ENCODE measurements around the gene PRR18. TPM values are rescaled to one million over a fixed set of nuclear protein-coding genes. Genes with fewer than 3 reads are reported as not detected.
"Not testable (repeated sequence)": the region's sequence is repeated elsewhere in the genome, so short reads cannot be mapped to it uniquely, and the experiment has no call there.

The PRR18 gene
- total RNA-seq: not detected

DNA sequence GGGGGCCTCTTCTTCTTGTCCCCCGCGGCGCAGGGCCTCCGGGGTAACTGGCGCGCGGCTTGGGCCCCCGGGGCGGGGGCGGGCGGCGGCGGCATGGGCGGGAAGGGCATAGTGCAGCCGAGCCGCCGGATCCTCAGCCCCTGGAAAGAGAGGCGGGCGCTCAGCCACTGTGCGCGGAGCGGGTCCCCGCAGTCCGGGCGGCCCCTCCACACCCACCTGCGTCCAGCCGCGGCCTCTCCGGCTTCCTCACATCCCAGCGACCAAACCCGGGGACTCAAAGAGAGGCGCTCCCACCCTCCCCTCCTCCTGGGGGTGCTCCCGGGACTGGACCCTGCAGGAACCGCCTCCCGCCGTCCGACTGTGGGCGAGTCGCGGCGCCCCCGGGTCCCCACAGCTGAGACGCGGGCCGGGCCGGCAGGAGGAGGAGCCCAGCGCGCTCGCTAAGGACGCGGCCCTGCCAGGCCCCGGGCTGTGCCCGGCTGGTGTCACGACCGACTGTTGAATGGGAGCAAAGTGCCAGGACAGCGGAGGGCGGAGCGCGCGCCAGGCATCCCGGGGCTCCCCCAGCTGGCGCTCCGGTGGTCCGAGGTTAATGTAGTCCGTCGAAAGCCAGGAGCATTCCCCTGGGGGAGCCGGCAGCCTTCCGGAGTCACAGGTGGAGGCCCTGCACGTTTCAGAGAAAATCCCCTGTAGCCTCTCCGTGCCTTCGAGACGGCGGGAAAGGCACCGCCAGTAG lies at the start of gene PRR18:
Gene PRR18 (minus strand): TSS at position 360 of the 736 bp plus-strand sequence. CDS start 250 bp downstream, at position 110.
- POLR2A ChIA-PET: no interaction called here
- H3K27ac Mint-ChIP-seq: no peak within 1 kb of the TSS
- no peaks in the 10 kb centered on the region for H3K9me3 Mint-ChIP-seq
- DNase-seq: no peak
- H3K4me3 Mint-ChIP-seq: no peak within 1 kb of the TSS
- CTCF ChIA-PET: interaction anchor here (0.7 kb wide), 1 partner anchor 13 kb away, joined by 3 read pairs; no protein-coding TSS in a partner anchor
- peaks cover 50% of the 10 kb centered on the region for H3K27me3 Mint-ChIP-seq
- no peaks in the 10 kb centered on the region for H3K36me3 Mint-ChIP-seq (ENCODE audit: low read depth)
- no peaks in the 10 kb centered on the region for H3K4me1 Mint-ChIP-seq

GRCh38 chr6:166355552-166355951 lies 47.4 kb upstream of the PRR18 start:
- peaks cover 9% of the 10 kb centered on the region for H3K9me3 Mint-ChIP-seq
- no peak for DNase-seq
- H3K36me3 Mint-ChIP-seq (ENCODE audit: low read depth): no peaks in the 10 kb centered on the region
- no peak overlapping the region for H3K27ac Mint-ChIP-seq
- H3K4me3 Mint-ChIP-seq: no peak overlapping the region
- POLR2A ChIA-PET: no interaction called here
- peaks cover 61% of the 10 kb centered on the region for H3K27me3 Mint-ChIP-seq
- peaks cover 5% of the 10 kb centered on the region for H3K4me1 Mint-ChIP-seq
- CTCF ChIA-PET: interaction anchor here (0.7 kb wide), 1 partner anchor 26 kb away, joined by 4 read pairs; no protein-coding TSS in a partner anchor

DNA sequence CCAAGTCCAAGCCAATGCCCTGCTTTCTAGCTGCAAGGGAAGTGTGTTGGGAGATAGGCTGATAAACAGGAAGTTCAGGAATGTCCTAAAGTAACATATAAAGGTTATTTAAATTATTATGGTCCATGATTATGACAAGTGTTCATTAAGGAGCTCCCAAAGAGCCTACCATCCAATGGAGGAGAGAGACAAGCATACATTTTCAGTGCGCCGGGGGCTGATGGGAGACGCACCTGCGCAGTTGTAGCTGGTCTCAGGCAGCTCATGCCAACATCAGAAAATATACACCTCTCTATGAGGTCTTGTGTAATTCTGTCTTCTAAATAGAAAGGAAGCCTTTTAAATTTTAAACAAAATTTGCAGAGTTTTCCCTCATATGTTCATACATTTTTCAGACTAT lies 46.8 kb upstream of the PRR18 start:
- no peaks in the 10 kb centered on the region for H3K36me3 Mint-ChIP-seq (ENCODE audit: low read depth)
- H3K4me3 Mint-ChIP-seq: no peak overlapping the region
- no peak overlapping the region for H3K27ac Mint-ChIP-seq
- H3K9me3 Mint-ChIP-seq: peaks cover 9% of the 10 kb centered on the region
- ChIA-PET POLR2A (no interaction called here), CTCF (interaction anchor here (0.7 kb wide), 1 partner anchor 27 kb away, joined by 4 read pairs; no protein-coding TSS in a partner anchor)
- no peak for DNase-seq
- H3K4me1 Mint-ChIP-seq: peaks cover 5% of the 10 kb centered on the region
- peaks cover 61% of the 10 kb centered on the region for H3K27me3 Mint-ChIP-seq

GRCh38 chr6:166354143-166354542 lies 46.0 kb upstream of the PRR18 start:
- DNase-seq: no peak
- Mint-ChIP-seq H3K4me1 (peaks cover 5% of the 10 kb centered on the region), H3K27ac (no peak overlapping the region), H3K9me3 (peaks cover 16% of the 10 kb centered on the region), H3K36me3 (ENCODE audit: low read depth) (peaks cover 1% of the 10 kb centered on the region), H3K4me3 (no peak overlapping the region), H3K27me3 (peaks cover 60% of the 10 kb centered on the region)
- ChIA-PET POLR2A (no interaction called here), CTCF (no interaction called here)

GRCh38 chr6:166353507-166353906 lies 45.3 kb upstream of the PRR18 start:
- Mint-ChIP-seq H3K4me3 (no peak overlapping the region), H3K27ac (no peak overlapping the region), H3K36me3 (ENCODE audit: low read depth) (peaks cover 3% of the 10 kb centered on the region), H3K4me1 (peaks cover 5% of the 10 kb centered on the region), H3K9me3 (peaks cover 17% of the 10 kb centered on the region), H3K27me3 (peaks cover 58% of the 10 kb centered on the region)
- no peak for DNase-seq
- CTCF ChIA-PET: no interaction called here
- POLR2A ChIA-PET: no interaction called here

- H3K36me3 Mint-ChIP-seq (ENCODE audit: low read depth): peaks cover 3% of the 10 kb centered on the region
- peaks cover 57% of the 10 kb centered on the region for H3K27me3 Mint-ChIP-seq
- DNase-seq: no peak
- CTCF ChIA-PET: no interaction called here
- no peak overlapping the region for H3K27ac Mint-ChIP-seq
- no peak overlapping the region for H3K4me3 Mint-ChIP-seq
- peaks cover 12% of the 10 kb centered on the region for H3K9me3 Mint-ChIP-seq
- peaks cover 5% of the 10 kb centered on the region for H3K4me1 Mint-ChIP-seq
- POLR2A ChIA-PET: no interaction called here
Measured at GRCh38 chr6:166352923-166353322, 44.7 kb upstream of the PRR18 start.

DNA sequence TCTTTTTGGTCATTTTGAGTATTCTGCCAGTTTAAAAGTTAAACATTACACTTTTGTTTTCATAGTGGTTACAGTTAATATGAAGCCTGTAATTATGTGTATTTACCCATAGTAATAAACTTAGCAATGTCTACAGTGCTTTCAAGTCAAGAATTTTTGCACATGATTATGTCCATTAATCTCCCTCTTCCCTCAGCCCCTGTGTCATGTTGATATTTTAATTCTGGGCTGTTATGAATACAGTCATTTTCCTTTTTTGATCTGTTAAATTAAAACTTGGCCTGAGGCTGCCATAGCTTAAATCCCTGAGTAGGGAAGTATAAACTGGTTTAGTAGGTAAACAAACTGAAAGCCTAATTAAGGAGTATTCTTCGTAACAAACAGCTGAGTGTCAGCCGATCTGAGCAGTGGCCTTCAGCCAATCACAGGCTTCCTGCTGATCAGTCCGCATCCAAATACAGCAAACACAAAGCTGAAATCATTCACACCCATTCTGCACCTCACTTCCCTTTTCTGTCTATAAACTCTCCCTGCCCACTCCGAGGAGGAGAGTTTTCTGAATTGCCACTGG lies 43.6 kb upstream of the PRR18 start:
- no peak overlapping the region for H3K27ac Mint-ChIP-seq
- peaks cover 56% of the 10 kb centered on the region for H3K27me3 Mint-ChIP-seq
- H3K9me3 Mint-ChIP-seq: peaks cover 12% of the 10 kb centered on the region
- H3K36me3 Mint-ChIP-seq (ENCODE audit: low read depth): peaks cover 3% of the 10 kb centered on the region
- no peak for DNase-seq
- peaks cover 5% of the 10 kb centered on the region for H3K4me1 Mint-ChIP-seq
- ChIA-PET POLR2A (no interaction called here), CTCF (no interaction called here)
- H3K4me3 Mint-ChIP-seq: no peak overlapping the region

GRCh38 chr6:166348305-166348949 lies 40.2 kb upstream of the PRR18 start:
- H3K27me3 Mint-ChIP-seq: peaks cover 55% of the 10 kb centered on the region
- no peak overlapping the region for H3K27ac Mint-ChIP-seq
- no peak overlapping the region for H3K4me3 Mint-ChIP-seq
- peaks cover 12% of the 10 kb centered on the region for H3K9me3 Mint-ChIP-seq
- peaks cover 3% of the 10 kb centered on the region for H3K36me3 Mint-ChIP-seq (ENCODE audit: low read depth)
- DNase-seq: no peak
- peaks cover 6% of the 10 kb centered on the region for H3K4me1 Mint-ChIP-seq
- ChIA-PET POLR2A (no interaction called here), CTCF (no interaction called here)

DNA sequence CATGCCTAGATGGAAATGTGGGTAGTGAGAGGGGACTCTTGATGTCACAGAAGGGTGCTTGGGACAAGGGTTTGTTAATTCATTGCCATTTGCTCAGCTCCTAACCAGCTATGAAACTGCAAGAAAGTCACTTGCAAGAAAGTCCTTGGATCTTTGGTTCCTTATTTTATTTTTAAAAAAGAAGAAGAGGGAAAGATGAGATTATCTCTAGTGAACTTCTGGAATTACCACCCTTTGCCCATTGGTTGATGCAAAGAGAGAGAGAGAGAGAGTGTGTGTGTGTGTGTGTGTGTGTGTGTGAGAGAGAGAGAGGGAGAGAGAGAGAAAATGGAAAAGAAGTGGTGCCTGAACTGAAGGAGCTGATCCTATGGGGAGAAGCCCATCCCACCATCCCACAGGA lies 38.8 kb upstream of the PRR18 start:
- H3K4me3 Mint-ChIP-seq: no peak overlapping the region

GRCh38 chr6:166346449-166346848 lies 38.3 kb upstream of the PRR18 start:
- Mint-ChIP-seq H3K4me1 (peaks cover 5% of the 10 kb centered on the region), H3K27me3 (peaks cover 39% of the 10 kb centered on the region), H3K36me3 (ENCODE audit: low read depth) (peaks cover 5% of the 10 kb centered on the region), H3K9me3 (peaks cover 8% of the 10 kb centered on the region), H3K4me3 (no peak overlapping the region), H3K27ac (no peak overlapping the region)
- DNase-seq: no peak
- ChIA-PET POLR2A (no interaction called here), CTCF (interaction anchor here (0.8 kb wide), 1 partner anchor 19 kb away, joined by 3 read pairs; no protein-coding TSS in a partner anchor)

More for the DNA sequence above, 38.8 kb upstream of the PRR18 start:
- ChIA-PET CTCF (interaction anchor here (0.8 kb wide), 2 partner anchors 18 to 35 kb away, joined by 3 read pairs; no protein-coding TSS in a partner anchor), POLR2A (no interaction called here)
- DNase-seq: no peak
- Mint-ChIP-seq H3K9me3 (peaks cover 12% of the 10 kb centered on the region), H3K27ac (no peak overlapping the region), H3K4me1 (peaks cover 6% of the 10 kb centered on the region), H3K27me3 (peaks cover 45% of the 10 kb centered on the region), H3K36me3 (ENCODE audit: low read depth) (peaks cover 3% of the 10 kb centered on the region)

- H3K4me1 Mint-ChIP-seq; H3K36me3 Mint-ChIP-seq (ENCODE audit: low read depth); H3K27ac Mint-ChIP-seq; H3K4me3 Mint-ChIP-seq; DNase-seq; POLR2A ChIA-PET; H3K9me3 Mint-ChIP-seq: not testable (repeated sequence)
- peaks cover 35% of the 10 kb centered on the region for H3K27me3 Mint-ChIP-seq
- CTCF ChIA-PET: interaction anchor here (0.7 to 0.8 kb wide), 2 partner anchors 14 to 38 kb away, joined by 3 read pairs; no protein-coding TSS in a partner anchor
Measured at GRCh38 chr6:166345672-166346071, 37.5 kb upstream of the PRR18 start.

- peaks cover 30% of the 10 kb centered on the region for H3K27me3 Mint-ChIP-seq
- H3K4me1 Mint-ChIP-seq; DNase-seq; H3K36me3 Mint-ChIP-seq (ENCODE audit: low read depth); H3K4me3 Mint-ChIP-seq; POLR2A ChIA-PET; H3K9me3 Mint-ChIP-seq; H3K27ac Mint-ChIP-seq: not testable (repeated sequence)
- CTCF ChIA-PET: interaction anchor here (0.7 to 1.0 kb wide), 3 partner anchors 15 to 39 kb away, joined by 3 read pairs; no protein-coding TSS in a partner anchor
Measured at GRCh38 chr6:166344921-166345320, 36.7 kb upstream of the PRR18 start.

DNA sequence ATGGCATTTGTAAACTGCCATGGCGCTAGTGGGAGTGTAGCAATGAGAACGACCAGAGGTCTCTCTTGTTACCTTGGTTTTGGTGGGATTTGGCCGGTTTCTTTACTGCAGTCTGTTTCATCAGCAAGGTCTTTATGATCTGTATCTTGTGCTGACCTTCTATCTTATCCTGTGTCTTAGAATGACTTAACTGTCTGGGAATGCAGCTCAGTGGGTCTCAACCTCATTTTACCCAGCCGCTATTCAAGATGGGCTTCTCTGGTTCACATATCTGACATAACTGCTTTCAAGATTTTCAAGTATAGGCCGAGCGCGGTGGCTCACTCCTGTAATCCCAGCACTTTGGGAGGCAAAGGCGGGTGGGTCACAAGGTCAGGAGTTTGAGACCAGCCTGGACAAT lies 36.0 kb upstream of the PRR18 start:
- Mint-ChIP-seq H3K4me1 (peaks cover 6% of the 10 kb centered on the region), H3K9me3 (peaks cover 2% of the 10 kb centered on the region), H3K36me3 (ENCODE audit: low read depth) (peaks cover 5% of the 10 kb centered on the region), H3K27ac (no peak overlapping the region), H3K4me3 (no peak overlapping the region), H3K27me3 (peaks cover 24% of the 10 kb centered on the region)
- ChIA-PET POLR2A (no interaction called here), CTCF (interaction anchor here (1.0 kb wide), 1 partner anchor 17 kb away, joined by 3 read pairs; no protein-coding TSS in a partner anchor)
- no peak for DNase-seq

All from activated CD4-positive, alpha-beta T cell treated with anti-CD3 and anti-CD28 coated beads, Interleukin-2, amount 10 ng/mL, durations not matched to agents 7 days and 5 days (primary cell).